Right lobe of liver (tissue), 6 donors: Measurements from ENCODE around the gene PTCSC3. TPM values are rescaled to one million over a fixed set of nuclear protein-coding genes. Genes with fewer than 3 reads are reported as not detected.

Experiments used
- ATAC-seq, 4 donors: fragments of 200-7000 bp; cut with Tn5 transposase; one replicate each; pipeline ENCODE4 v1.9.1; 2020; ENCODE audit warnings: mild to moderate bottlenecking in 4 of 4, moderate library complexity in 4 of 4
- DNase-seq, 3 donors: peaks; one replicate each; pipeline ENCODE4 v3.0.0-alpha.2; 2020
- H3K27ac ChIP-seq, 3 donors: fragments of 200-600 bp; one replicate each; pipeline ENCODE4 v1.8.0; 2022
- H3K27me3 ChIP-seq, 2 donors: fragments of 200-600 bp; one replicate each; pipeline ENCODE4 v1.8.0; 2022
- H3K36me3 ChIP-seq, 4 donors: fragments of 200-600 bp; sonication (generic) in 1 of 4; one replicate each; pipeline versions ENCODE4 v1.5.1 to v1.8.0; 2017 to 2022; ENCODE audit warnings: control low read depth in 1 of 4
- H3K4me1 ChIP-seq, 4 donors: fragments of 200-600 bp; sonication (generic) in 1 of 4; one replicate each; pipeline versions ENCODE4 v1.5.1 to v1.8.0; 2017 to 2022; ENCODE audit warnings: control low read depth in 1 of 4
- H3K4me3 ChIP-seq, 3 donors: fragments of 200-600 bp; one replicate each; pipeline ENCODE4 v1.8.0; 2022
- H3K9me3 ChIP-seq, 4 donors: fragments of 200-600 bp; sonication (generic) in 1 of 4; one replicate each; pipeline versions ENCODE4 v1.5.1 to v1.8.0; 2017 to 2022; ENCODE audit warnings: control low read depth in 1 of 4
- POLR2A ChIP-seq: fragments of 450-650 bp; IDR thresholded peaks from one replicate; pipeline ENCODE4 v1.6.1; 2017; ENCODE audit warnings: antibody characterized with exemption, mild to moderate bottlenecking
- WGBS: methylation state at CpG from one replicate; pipeline ENCODE4 v1.1.6; 2018; ENCODE audit warnings: low coverage, low lambda C conversion rate; ENCODE audit not compliant: insufficient coverage; ENCODE audit errors: missing lambda C conversion rate; 5-methylcytosine and 5-hydroxymethylcytosine counted together
- intact Hi-C, 2 donors: fragments of 100-400 bp; cut with DNase I; formaldehyde crosslinking; loops; one replicate each; pipeline versions ENCODE4 v1.11.2 to v1.14.1; 2022
- total RNA-seq, 6 experiments: library from RNA; depleted of rRNA in 2 of 6; stranded (reverse); fragments of >200 nt in 2 of 6; fragmentation: NEBNext Ultra II Directional in 3 of 6; extraction: Animal tissue kit (Norgen Biotek cat#: 25700) in 3 of 6; gene quantifications; one replicate each; pipeline versions ENCODE4 v1.1.0 to v1.2.4, GENCODE V29; 2016 to 2023
- TF ChIP-seq, protein P1 (sequence below), 4 donors: fragments of 200-600 bp in 3 of 4; fragments of 450-650 bp in 1 of 4; IDR thresholded peaks; one replicate each; pipeline versions ENCODE4 v1.5.1 to v1.8.0; 2016 to 2022; ENCODE audit warnings: antibody characterized with exemption in 4 of 4, mild to moderate bottlenecking in 2 of 4
- donor health status: DM: no; HTN: yes; CAD: no.
- donor health status: DM: no; HTN: no; CAD: no.
- donor health status: DM: no; HTN: no; CAD: no.
- donor health status: DM: no; HTN: yes; CAD: no.
- donor health status: DM: no; HTN: yes; CAD: no.

Gene PTCSC3
- total RNA-seq, 6 experiments from 2014 or later, result not detected

DNA sequence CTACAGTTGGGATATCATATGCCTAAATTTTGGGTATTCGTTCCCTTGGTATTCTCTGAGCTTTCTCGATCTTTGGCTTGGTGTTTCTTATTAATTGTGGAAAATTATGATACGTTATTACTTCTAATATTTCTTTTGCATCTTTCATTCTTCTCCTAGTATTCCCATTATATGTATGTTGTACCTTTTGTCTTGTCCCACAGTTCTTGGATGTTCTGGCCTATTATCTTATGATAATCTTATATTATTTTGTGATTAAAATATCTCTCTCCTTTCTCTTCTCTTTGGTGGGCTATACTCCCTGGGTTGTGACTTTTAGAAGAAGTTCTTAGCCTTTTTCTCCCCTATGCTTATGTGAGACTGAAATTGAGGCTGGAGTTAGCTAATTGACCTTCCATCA is 25.2 kb downstream of the PTCSC3 start:
- no peak for ATAC-seq
- Histone ChIP-seq H3K27ac (no peak overlapping the region), H3K9me3 (no peaks in the 10 kb centered on the region), H3K27me3 (no peaks in the 10 kb centered on the region), H3K4me3 (no peak overlapping the region), H3K36me3 (no peaks in the 10 kb centered on the region), H3K4me1 (no peaks in the 10 kb centered on the region)
- DNase-seq, result no peak
- WGBS, result 62% methylated on average over 3 of the region's 3 CpGs
- no peak for TF ChIP-seq POLR2A
- TF ChIP-seq, protein P1, sequence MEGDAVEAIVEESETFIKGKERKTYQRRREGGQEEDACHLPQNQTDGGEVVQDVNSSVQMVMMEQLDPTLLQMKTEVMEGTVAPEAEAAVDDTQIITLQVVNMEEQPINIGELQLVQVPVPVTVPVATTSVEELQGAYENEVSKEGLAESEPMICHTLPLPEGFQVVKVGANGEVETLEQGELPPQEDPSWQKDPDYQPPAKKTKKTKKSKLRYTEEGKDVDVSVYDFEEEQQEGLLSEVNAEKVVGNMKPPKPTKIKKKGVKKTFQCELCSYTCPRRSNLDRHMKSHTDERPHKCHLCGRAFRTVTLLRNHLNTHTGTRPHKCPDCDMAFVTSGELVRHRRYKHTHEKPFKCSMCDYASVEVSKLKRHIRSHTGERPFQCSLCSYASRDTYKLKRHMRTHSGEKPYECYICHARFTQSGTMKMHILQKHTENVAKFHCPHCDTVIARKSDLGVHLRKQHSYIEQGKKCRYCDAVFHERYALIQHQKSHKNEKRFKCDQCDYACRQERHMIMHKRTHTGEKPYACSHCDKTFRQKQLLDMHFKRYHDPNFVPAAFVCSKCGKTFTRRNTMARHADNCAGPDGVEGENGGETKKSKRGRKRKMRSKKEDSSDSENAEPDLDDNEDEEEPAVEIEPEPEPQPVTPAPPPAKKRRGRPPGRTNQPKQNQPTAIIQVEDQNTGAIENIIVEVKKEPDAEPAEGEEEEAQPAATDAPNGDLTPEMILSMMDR (IDR thresholded peaks at IDR 0.05), result no peak
- intact Hi-C loops, result no loop called here

DNA sequence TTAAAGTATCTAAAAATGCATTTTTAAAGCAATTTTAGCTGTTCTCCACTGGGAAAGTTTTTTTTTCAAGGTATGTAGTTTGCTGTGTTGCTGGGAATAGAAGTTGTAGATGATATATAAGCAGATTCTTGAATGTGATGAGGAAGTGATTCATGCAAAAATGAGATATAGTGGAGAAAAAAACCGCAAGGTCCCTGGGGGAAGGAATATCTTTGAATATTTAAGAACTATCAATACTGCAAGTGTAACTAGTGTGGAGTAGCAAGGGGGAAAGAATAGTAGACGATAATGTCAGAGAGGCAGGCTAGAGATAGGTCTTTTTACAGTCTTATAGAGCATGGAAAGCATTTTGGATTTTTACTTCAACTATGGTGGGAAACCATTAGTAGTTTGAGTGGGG is 42.5 kb downstream of the PTCSC3 start:
- 34% methylated on average over 2 of the region's 2 CpGs for WGBS
- no peak overlapping the region for H3K4me3 ChIP-seq
- TF ChIP-seq POLR2A, result no peak
- TF ChIP-seq, protein P1 (IDR thresholded peaks at IDR 0.05), result no peak
- no peaks in the 10 kb centered on the region for H3K36me3 ChIP-seq
- H3K9me3 ChIP-seq, result no peaks in the 10 kb centered on the region
- DNase-seq, result no peak
- no peaks in the 10 kb centered on the region for H3K27me3 ChIP-seq
- ATAC-seq, result no peak
- intact Hi-C loops, result no loop called here
- no peak overlapping the region for H3K27ac ChIP-seq
- H3K4me1 ChIP-seq, result no peaks in the 10 kb centered on the region

DNA sequence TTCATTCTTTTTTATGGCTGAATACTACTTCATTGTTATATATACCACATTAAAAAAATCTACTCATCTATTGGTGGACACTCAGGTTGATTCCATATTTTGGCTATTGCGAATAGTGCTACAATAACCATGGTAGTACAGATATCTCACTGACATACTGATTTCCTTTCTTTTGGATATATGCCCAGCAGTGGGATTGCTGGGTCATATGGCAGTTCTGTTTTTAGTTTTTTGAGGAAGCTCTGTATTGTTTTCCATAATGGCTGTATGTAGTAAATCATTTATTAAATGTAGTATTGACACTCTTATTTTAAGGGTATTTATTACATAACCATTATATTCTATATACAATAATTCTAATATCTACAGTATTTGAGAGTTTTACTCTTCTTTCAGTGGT is 43.7 kb downstream of the PTCSC3 start:
- no peak for DNase-seq
- no peak overlapping the region for H3K4me3 ChIP-seq
- H3K27ac ChIP-seq, result no peak overlapping the region
- H3K27me3 ChIP-seq, result no peaks in the 10 kb centered on the region
- TF ChIP-seq, protein P1 (IDR thresholded peaks at IDR 0.05), result no peak
- no peak for TF ChIP-seq POLR2A
- ATAC-seq, result no peak
- no peaks in the 10 kb centered on the region for H3K9me3 ChIP-seq
- WGBS, result 80% methylated on average over 1 of the region's 1 CpG
- H3K36me3 ChIP-seq, result no peaks in the 10 kb centered on the region
- H3K4me1 ChIP-seq, result no peaks in the 10 kb centered on the region
- intact Hi-C loops, result no loop called here

DNA sequence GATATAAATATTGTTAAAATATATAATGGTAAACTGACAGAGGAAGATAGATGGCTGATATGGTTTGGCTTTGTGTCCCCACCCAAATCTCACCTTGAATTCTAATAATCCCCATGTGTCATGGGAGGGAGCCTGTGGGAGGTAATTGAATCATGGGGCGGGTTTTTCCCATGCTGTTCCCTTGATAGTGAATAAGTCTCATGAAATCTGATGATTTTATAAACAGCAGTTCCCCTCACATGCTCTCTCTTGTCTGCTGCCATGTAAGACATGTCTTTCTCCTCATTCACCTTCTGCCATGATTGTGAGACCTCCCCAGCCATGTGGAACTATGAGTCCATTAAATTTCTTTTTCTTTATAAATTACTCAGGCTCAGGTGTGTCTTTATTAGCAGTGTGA is 46.3 kb downstream of the PTCSC3 start:
- no peaks in the 10 kb centered on the region for H3K9me3 ChIP-seq
- TF ChIP-seq, protein P1 (IDR thresholded peaks at IDR 0.05), result no peak
- TF ChIP-seq POLR2A, result no peak
- H3K4me3 ChIP-seq, result no peak overlapping the region
- intact Hi-C loops, result no loop called here
- ATAC-seq (no peak), DNase-seq (no peak)
- 80% methylated on average over 1 of the region's 1 CpG for WGBS
- no peaks in the 10 kb centered on the region for H3K27me3 ChIP-seq
- H3K36me3 ChIP-seq, result no peaks in the 10 kb centered on the region
- H3K27ac ChIP-seq, result no peak overlapping the region
- H3K4me1 ChIP-seq, result no peaks in the 10 kb centered on the region

DNA sequence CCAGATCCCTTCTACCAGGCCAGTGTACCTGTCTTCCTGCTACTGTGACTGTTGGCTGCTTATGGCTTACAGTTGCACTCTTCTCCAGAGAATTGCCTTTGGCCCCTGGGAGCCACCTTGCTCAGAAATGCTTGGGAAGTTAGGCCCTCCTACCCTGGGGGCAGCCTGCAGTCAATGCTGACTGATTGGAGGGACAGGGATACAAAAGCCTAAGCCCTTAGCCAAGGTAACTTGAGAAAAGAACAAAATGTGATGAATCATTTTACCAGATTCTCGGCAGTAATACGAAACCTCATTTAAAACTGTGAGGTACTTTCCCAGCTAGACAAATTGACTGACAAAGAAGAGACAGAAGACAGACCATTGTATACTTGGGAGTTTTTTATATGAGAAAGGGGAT is 47.3 kb downstream of the PTCSC3 start:
- intact Hi-C loops, result no loop called here
- no peaks in the 10 kb centered on the region for H3K27me3 ChIP-seq
- H3K27ac ChIP-seq, result no peak overlapping the region
- H3K4me3 ChIP-seq, result no peak overlapping the region
- ATAC-seq (no peak), DNase-seq (no peak)
- no peaks in the 10 kb centered on the region for H3K4me1 ChIP-seq
- H3K9me3 ChIP-seq, result no peaks in the 10 kb centered on the region
- 78% methylated on average over 2 of the region's 2 CpGs for WGBS
- TF ChIP-seq, protein P1 (IDR thresholded peaks at IDR 0.05), result no peak
- TF ChIP-seq POLR2A, result no peak
- no peaks in the 10 kb centered on the region for H3K36me3 ChIP-seq
